A549 (cell line): Measurements from ENCODE around the gene DNAJC7. TPM values are rescaled to one million over a fixed set of nuclear protein-coding genes. Genes with fewer than 3 reads are reported as not detected.

Source experiments
- ATAC-seq, 2 experiments: fragments of 200-7000 bp in 1 of 2; fragments of >200 bp in 1 of 2; cut with Nextera tagmentation in 1 of 2; cut with Tn5 transposase in 1 of 2; 3 replicates each; pipeline versions ENCODE4 v1.8.0 to v1.9.1; 2018 to 2020; ENCODE audit warnings: mild to moderate bottlenecking in 1 of 2, moderate library complexity in 1 of 2
- CTCF ChIA-PET: fragments of 300-600 bp; sonication (Branson Sonifier 250); formaldehyde crosslinking; extraction: SDS; loops from one replicate; lab custom pipeline; 2021; ENCODE audit warnings: antibody characterized with exemption, inconsistent platforms; lab: Yijun Ruan, JAX
- POLR2A ChIA-PET: fragments of 350-600 bp; formaldehyde crosslinking; extraction: SDS; loops from one replicate; lab custom pipeline; 2021; ENCODE audit warnings: antibody characterized with exemption, inconsistent platforms; lab: Yijun Ruan, JAX
- DNase-seq, 2 experiments: peaks; one replicate each; pipeline versions ENCODE4 v3.0.0 to v3.0.0-alpha.2; 2011 to 2016; ENCODE audit warnings: low read depth in 1 of 2, low spot score in 1 of 2
- FAIRE-seq: peaks from 2 replicates; lab custom pipeline; 2011; peaks lifted over from hg19 to GRCh38; lab: Jason Lieb, UNC
- H3K27ac ChIP-seq, 2 experiments: fragments of >200 bp; sonication (Bioruptor Twin); formaldehyde crosslinking; 3 replicates each; pipeline ENCODE4 v1.5.1; 2016 to 2017
- H3K4me1 ChIP-seq: fragments of >200 bp; sonication (Bioruptor Twin); formaldehyde crosslinking; 3 replicates; pipeline ENCODE4 v1.6.1; 2016
- H3K4me2 ChIP-seq: fragments of >200 bp; sonication (Bioruptor Twin); formaldehyde crosslinking; 3 replicates; pipeline ENCODE4 v1.6.1; 2016
- H3K4me3 ChIP-seq: fragments of >200 bp; sonication (Bioruptor Twin); formaldehyde crosslinking; 3 replicates; pipeline ENCODE4 v1.5.1; 2016
- H3K9me3 ChIP-seq: fragments of >200 bp; sonication (Bioruptor Twin); formaldehyde crosslinking; 3 replicates; pipeline ENCODE4 v1.6.1; 2016
- BCL3 ChIP-seq: fragments of >200 bp; sonication (Bioruptor Twin); formaldehyde crosslinking; IDR thresholded peaks from 3 replicates; pipeline ENCODE4 v1.6.1; 2016
- CEBPB ChIP-seq, 2 experiments: fragments of >200 bp in 1 of 2; sonication (Bioruptor Twin) in 1 of 2; formaldehyde crosslinking in 1 of 2; IDR thresholded peaks; 2 replicates each; pipeline ENCODE4 v1.6.1; 2012 to 2016
- CHD4 ChIP-seq: fragments of 200-600 bp; sonication (generic); IDR thresholded peaks from 2 replicates; pipeline ENCODE4 v1.6.1; 2016; ENCODE audit warnings: antibody characterized with exemption, mild to moderate bottlenecking, borderline replicate concordance
- CTCF ChIP-seq: fragments of >200 bp; sonication (Bioruptor Twin); formaldehyde crosslinking; IDR thresholded peaks from 3 replicates; pipeline ENCODE4 v1.5.1; 2016
- E2F6 ChIP-seq: IDR thresholded peaks from 2 replicates; pipeline ENCODE4 v1.6.1; 2012; ENCODE audit warnings: low read depth, borderline replicate concordance
- EHMT2 ChIP-seq: fragments of 200-600 bp; sonication (generic); IDR thresholded peaks from 2 replicates; pipeline ENCODE4 v1.6.1; 2016; ENCODE audit warnings: antibody characterized with exemption, low read depth, mild to moderate bottlenecking, moderate library complexity
- ELK1 ChIP-seq: fragments of 150-350 bp; IDR thresholded peaks from 2 replicates; pipeline ENCODE4 v1.6.1; 2014; ENCODE audit warnings: low read depth, mild to moderate bottlenecking, low read length
- FOSB ChIP-seq: fragments of 250-450 bp; sonication (Bioruptor Pico); IDR thresholded peaks from 2 replicates; pipeline ENCODE4 v1.5.0; 2020; ENCODE audit warnings: mild to moderate bottlenecking, moderate library complexity
- FOSL2 ChIP-seq, 2 experiments: fragments of 450-650 bp in 1 of 2; fragments of >200 bp in 1 of 2; sonication (Bioruptor Twin) in 1 of 2; formaldehyde crosslinking; IDR thresholded peaks; 2 replicates each; pipeline versions ENCODE4 v1.5.0 to v1.6.1; 2016 to 2020; ENCODE audit warnings: mild to moderate bottlenecking in 1 of 2, moderate library complexity in 1 of 2
- FOXS1 ChIP-seq: fragments of 250-450 bp; sonication (Bioruptor Pico); IDR thresholded peaks from 2 replicates; pipeline ENCODE4 v1.5.0; 2020; ENCODE audit warnings: mild to moderate bottlenecking, moderate library complexity
- GATA3 ChIP-seq: IDR thresholded peaks from 2 replicates; pipeline ENCODE4 v1.6.1; 2012; ENCODE audit warnings: borderline replicate concordance
- HDAC2 ChIP-seq: fragments of 200-600 bp; sonication (generic); IDR thresholded peaks from 2 replicates; pipeline ENCODE4 v1.6.1; 2016
- HES2 ChIP-seq: fragments of >200 bp; sonication (Bioruptor Twin); formaldehyde crosslinking; IDR thresholded peaks from 2 replicates; pipeline ENCODE4 v1.6.1; 2016
- HOXA7 ChIP-seq: fragments of 250-450 bp; sonication (Bioruptor Pico); IDR thresholded peaks from 2 replicates; pipeline ENCODE4 v1.5.0; 2020; ENCODE audit warnings: mild to moderate bottlenecking, moderate library complexity
- HOXB5 ChIP-seq: fragments of 250-450 bp; sonication (Bioruptor Pico); IDR thresholded peaks from 2 replicates; pipeline ENCODE4 v1.5.0; 2020; ENCODE audit warnings: mild to moderate bottlenecking, moderate library complexity
- MAFK ChIP-seq: fragments of 450-650 bp; IDR thresholded peaks from 2 replicates; pipeline ENCODE4 v1.6.1; 2014; ENCODE audit not compliant: partially characterized antibody
- PBX3 ChIP-seq: IDR thresholded peaks from 2 replicates; pipeline ENCODE4 v1.6.1; 2012
- PHF8 ChIP-seq: fragments of 200-600 bp; sonication (generic); IDR thresholded peaks from 2 replicates; pipeline ENCODE4 v1.6.1; 2016; ENCODE audit warnings: low read depth, mild to moderate bottlenecking, antibody characterized with exemption, moderate library complexity, borderline replicate concordance
- POLR2A ChIP-seq: IDR thresholded peaks from 2 replicates; pipeline ENCODE4 v1.6.1; 2012; ENCODE audit warnings: mild to moderate bottlenecking, low read length
- RFX5 ChIP-seq: fragments of 450-650 bp; IDR thresholded peaks from 2 replicates; pipeline ENCODE4 v1.7.1; 2014; ENCODE audit warnings: antibody characterized with exemption, mild to moderate bottlenecking, moderate library complexity
- TP53 ChIP-seq: fragments of 250-450 bp; sonication (Bioruptor Pico); IDR thresholded peaks from 2 replicates; pipeline ENCODE4 v1.5.0; 2021; ENCODE audit warnings: mild to moderate bottlenecking, moderate library complexity
- ZC3H11A ChIP-seq: fragments of 450-650 bp; IDR thresholded peaks from 2 replicates; pipeline ENCODE4 v1.6.1; 2014; ENCODE audit warnings: antibody characterized with exemption, mild to moderate bottlenecking
- ZFP36 ChIP-seq: fragments of 450-650 bp; IDR thresholded peaks from 2 replicates; pipeline ENCODE4 v1.6.1; 2014; ENCODE audit warnings: borderline replicate concordance; ENCODE audit not compliant: partially characterized antibody
- ZNF302 ChIP-seq: fragments of 250-450 bp; sonication (Bioruptor Pico); IDR thresholded peaks from 2 replicates; pipeline ENCODE4 v1.9.0; 2021; ENCODE audit warnings: inconsistent platforms, mild to moderate bottlenecking, moderate library complexity
- ZSCAN20 ChIP-seq: fragments of 250-450 bp; sonication (Bioruptor Pico); IDR thresholded peaks from 2 replicates; pipeline ENCODE4 v1.8.0; 2022; ENCODE audit warnings: mild to moderate bottlenecking, moderate library complexity
- WGBS: methylation state at CpG from one replicate; pipeline ENCODE4 v1.1.6; 2017; ENCODE audit errors: missing lambda C conversion rate; 5-methylcytosine and 5-hydroxymethylcytosine counted together
- polyA plus RNA-seq, 4 experiments: library from polyadenylated mRNA; depleted of rRNA in 3 of 4; stranded (reverse); fragments of >200 nt; fragmentation: RNase III in 1 of 4; extraction: RNeasy Plus Mini Kit Qiagen cat#74134 plus additional on column Dnase treatment in 1 of 4; gene quantifications; 2 replicates in 3 of 4; 3 replicates in 1 of 4; pipeline ENCODE4 v1.2.3, GENCODE V29; 2011 to 2017

Gene DNAJC7
- polyA plus RNA-seq, 2 of the 4 experiments (the other 2 are of a cell fraction), result 95.3 to 148 TPM

- POLR2A ChIA-PET, result no interaction called here
- CTCF ChIA-PET, result interaction anchor here (0.7 to 29.5 kb wide), 8 partner anchors 12 to 261 kb away, joined by 3 to 378 read pairs (median 116); partner anchors contain the start of genes ACLY, DHX58, DNAJC7 and HSPB9
- ATAC-seq (no peak), DNase-seq (no peak), FAIRE-seq (no peak)
- peaks cover 7% of the 10 kb centered on the region; the same call in 2 of the 3 replicates for H3K4me1 ChIP-seq
- WGBS, result 90% methylated on average over 11 of the region's 11 CpGs
- no peaks in the 10 kb centered on the region for H3K9me3 ChIP-seq
- no peak overlapping the region for H3K4me2 ChIP-seq
- H3K27ac ChIP-seq, result no peak overlapping the region; a peak in 1 of 6 replicates
- TF ChIP-seq FOXS1 (CRISPR knock-in tag) (no peak), BCL3 (no peak), HOXB5 (CRISPR knock-in tag) (no peak), FOSB (no peak), PBX3 (no peak), GATA3 (no peak), FOSL2 (IDR thresholded peaks at IDR 0.05) (no peak), FOSL2 (CRISPR knock-in tag; IDR thresholded peaks at IDR 0.05) (no peak), CTCF (no peak), MAFK (no peak), RFX5 (no peak), ZC3H11A (no peak)
- H3K4me3 ChIP-seq, result no peak overlapping the region
Measured at GRCh38 chr17:41957031-41957868, 60.0 kb downstream of the DNAJC7 start.

- FAIRE-seq, result no peak
- no peak overlapping the region for H3K4me3 ChIP-seq
- H3K4me1 ChIP-seq, result peaks cover 7% of the 10 kb centered on the region; the same call in 2 of the 3 replicates
- POLR2A ChIA-PET, result no interaction called here
- CTCF ChIA-PET, result interaction anchor here (1.8 to 29.5 kb wide), 3 partner anchors 12 to 130 kb away, joined by 6 to 378 read pairs (median 204); partner anchors contain the start of genes DNAJC7 and NKIRAS2
- no peak overlapping the region for H3K4me2 ChIP-seq
- no peaks in the 10 kb centered on the region for H3K9me3 ChIP-seq
- 90% methylated on average over 6 of the region's 6 CpGs for WGBS
- ATAC-seq, result no peak
- no peak overlapping the region for H3K27ac ChIP-seq
- TF ChIP-seq TP53 (CRISPR knock-in tag) (no peak), HDAC2 (no peak), CEBPB (IDR thresholded peaks at IDR 0.05) (no peak), ELK1 (no peak), PHF8 (no peak), ZNF302 (CRISPR knock-in tag) (no peak), E2F6 (no peak), HOXA7 (CRISPR knock-in tag) (no peak), EHMT2 (no peak), ZFP36 (no peak), CHD4 (no peak), HES2 (no peak), POLR2A (no peak), ZSCAN20 (CRISPR knock-in tag) (no peak)
- DNase-seq, result no peak
Measured at GRCh38 chr17:41956522-41956921, 60.7 kb downstream of the DNAJC7 start.
